ENCODE results near the gene HAP1.

The HAP1 gene

DNA sequence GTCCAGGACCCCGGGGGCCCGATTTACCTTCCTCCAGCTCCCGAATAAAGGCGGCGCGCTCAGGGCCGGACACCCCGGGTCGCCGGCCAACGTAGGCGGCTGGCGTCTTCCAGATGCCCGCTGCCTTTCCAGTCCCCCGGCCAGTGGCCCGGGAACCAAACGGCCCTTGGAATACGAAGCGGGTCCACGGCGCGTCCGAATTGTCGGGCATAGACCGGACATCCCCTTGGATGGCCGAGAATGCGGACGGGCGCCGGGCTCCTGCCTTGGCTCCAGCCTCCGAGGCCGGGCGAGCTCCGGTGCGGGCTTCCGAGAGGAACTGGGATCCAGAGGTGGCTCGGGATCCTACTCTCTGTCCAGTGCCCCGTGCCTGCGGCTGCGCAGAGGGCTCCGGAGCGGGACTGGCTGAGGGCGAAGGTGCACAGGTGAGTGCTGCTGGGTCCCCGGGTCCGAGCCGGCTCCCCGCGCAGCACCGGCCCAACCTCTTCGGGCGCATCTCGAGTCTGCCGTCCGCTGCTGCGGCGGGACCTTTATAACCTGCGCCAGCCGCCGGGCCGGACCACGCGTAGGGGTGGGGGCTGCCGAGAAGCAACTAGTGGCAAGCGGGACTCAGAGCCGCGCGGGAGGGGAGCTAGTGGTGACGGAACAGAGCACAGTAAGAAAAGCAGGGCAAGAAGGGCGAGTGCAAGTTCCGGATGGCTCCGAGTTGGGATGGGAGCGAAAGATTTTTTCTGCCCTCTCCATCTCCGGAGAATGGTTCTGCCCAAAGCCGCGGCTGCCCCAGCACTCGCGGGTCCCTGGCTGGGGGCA, at the start of gene HAP1:
Gene HAP1 (minus strand): TSS at position 505 of the 810 bp plus-strand sequence. CDS start 9 bp downstream, at position 496.
- Histone ChIP-seq H3K9me3 (ENCODE audit: control insufficient read depth, insufficient read depth, low read depth, low read length) (no peaks in the 10 kb centered on the region), H3K4me1 (ENCODE audit: control insufficient read depth, insufficient read depth, low read length) (peaks cover 2% of the 10 kb centered on the region; the same call in 1 of the 2 replicates), H3K36me3 (ENCODE audit: control insufficient read depth in 2 of 2, insufficient read depth in 1 of 2, low read length in 2 of 2) (peaks cover 0 to 6% of the 10 kb centered on the region in 2 experiments; a peak in 1 of 3 replicates), H3K4me3 (ENCODE audit: low read depth, low read length) (peak within 1 kb of the TSS; percentile 64), H3K27ac (ENCODE audit: extremely low read depth, low read depth, low read length) (peak within 1 kb of the TSS; percentile 56; the same call in 1 of the 2 replicates)
- ChIA-PET POLR2A (interaction anchor here (0.6 to 2.4 kb wide), 25 partner anchors 10 to 232 kb away, joined by 3 to 28 read pairs (median 5); partner anchors contain the start of genes ACLY, CNP, FKBP10 and JUP), CTCF (interaction anchor here (0.5 to 1.3 kb wide), 6 partner anchors 52 to 157 kb away, joined by 3 to 9 read pairs (median 4); partner anchors contain the start of gene JUP)
- TF ChIP-seq ZNF211 (tag by site-specific recombination; IDR thresholded peaks at IDR 0.05; ENCODE audit: low read depth), result no peak
- TF ChIP-seq ZNF239 (tag by site-specific recombination; IDR thresholded peaks at IDR 0.05), result no peak
- TF ChIP-seq, protein P1, sequence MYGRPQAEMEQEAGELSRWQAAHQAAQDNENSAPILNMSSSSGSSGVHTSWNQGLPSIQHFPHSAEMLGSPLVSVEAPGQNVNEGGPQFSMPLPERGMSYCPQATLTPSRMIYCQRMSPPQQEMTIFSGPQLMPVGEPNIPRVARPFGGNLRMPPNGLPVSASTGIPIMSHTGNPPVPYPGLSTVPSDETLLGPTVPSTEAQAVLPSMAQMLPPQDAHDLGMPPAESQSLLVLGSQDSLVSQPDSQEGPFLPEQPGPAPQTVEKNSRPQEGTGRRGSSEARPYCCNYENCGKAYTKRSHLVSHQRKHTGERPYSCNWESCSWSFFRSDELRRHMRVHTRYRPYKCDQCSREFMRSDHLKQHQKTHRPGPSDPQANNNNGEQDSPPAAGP (tag by site-specific recombination; IDR thresholded peaks at IDR 0.05), result peak; percentile 46; the same call in 1 of the 2 replicates
- TF ChIP-seq SCRT2 (tag by site-specific recombination; IDR thresholded peaks at IDR 0.05), result peak; percentile 100
- peak; percentile 75 for TF ChIP-seq ZNF629 (tag by site-specific recombination; IDR thresholded peaks at IDR 0.05)
- peak; percentile 45 for TF ChIP-seq ZNF692 (tag by site-specific recombination; IDR thresholded peaks at IDR 0.05)
- TF ChIP-seq ZNF169 (tag by site-specific recombination; IDR thresholded peaks at IDR 0.05), result no peak
- TF ChIP-seq ZXDB (tag by site-specific recombination; IDR thresholded peaks at IDR 0.05), result no peak
- peak; percentile 81; the same call in 1 of the 2 replicates for TF ChIP-seq ZEB2 (tag by site-specific recombination; IDR thresholded peaks at IDR 0.05)
- TF ChIP-seq SCRT1 (tag by site-specific recombination; IDR thresholded peaks at IDR 0.05; ENCODE audit: borderline replicate concordance), result peak; percentile 99
- TF ChIP-seq GLIS2 (tag by site-specific recombination; IDR thresholded peaks at IDR 0.05), result peak; percentile 90
- 0 out of 2 replicates have a peak, but pooled peaks have one; percentile 13 for TF ChIP-seq REPIN1 (tag by site-specific recombination; IDR thresholded peaks at IDR 0.05; ENCODE audit: low read depth)
- TF ChIP-seq ZBTB48 (tag by site-specific recombination; IDR thresholded peaks at IDR 0.05), result peak; percentile 52; the same call in 1 of the 2 replicates
- TF ChIP-seq ZSCAN16 (tag by site-specific recombination; IDR thresholded peaks at IDR 0.05), result no peak
- no peak for TF ChIP-seq KLF7 (tag by site-specific recombination; IDR thresholded peaks at IDR 0.05; ENCODE audit: borderline replicate concordance)
- TF ChIP-seq, protein P2, sequence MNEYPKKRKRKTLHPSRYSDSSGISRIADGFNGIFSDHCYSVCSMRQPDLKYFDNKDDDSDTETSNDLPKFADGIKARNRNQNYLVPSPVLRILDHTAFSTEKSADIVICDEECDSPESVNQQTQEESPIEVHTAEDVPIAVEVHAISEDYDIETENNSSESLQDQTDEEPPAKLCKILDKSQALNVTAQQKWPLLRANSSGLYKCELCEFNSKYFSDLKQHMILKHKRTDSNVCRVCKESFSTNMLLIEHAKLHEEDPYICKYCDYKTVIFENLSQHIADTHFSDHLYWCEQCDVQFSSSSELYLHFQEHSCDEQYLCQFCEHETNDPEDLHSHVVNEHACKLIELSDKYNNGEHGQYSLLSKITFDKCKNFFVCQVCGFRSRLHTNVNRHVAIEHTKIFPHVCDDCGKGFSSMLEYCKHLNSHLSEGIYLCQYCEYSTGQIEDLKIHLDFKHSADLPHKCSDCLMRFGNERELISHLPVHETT (tag by site-specific recombination; IDR thresholded peaks at IDR 0.05), result peak; percentile 78; the same call in 1 of the 2 replicates
- TF ChIP-seq ZFP41 (tag by site-specific recombination; IDR thresholded peaks at IDR 0.05; ENCODE audit: borderline replicate concordance), result no peak
- peak; percentile 78 for TF ChIP-seq ZBTB17 (tag by site-specific recombination; IDR thresholded peaks at IDR 0.05)
- TF ChIP-seq SP7 (tag by site-specific recombination; IDR thresholded peaks at IDR 0.05), result peak; percentile 85
- 0 out of 2 replicates have a peak, but pooled peaks have one; percentile 5 for TF ChIP-seq PRDM4 (tag by site-specific recombination; IDR thresholded peaks at IDR 0.05)
- TF ChIP-seq ZNF843 (tag by site-specific recombination; IDR thresholded peaks at IDR 0.05), result peak; percentile 51
- no peak for TF ChIP-seq ZNF830 (tag by site-specific recombination; IDR thresholded peaks at IDR 0.05; ENCODE audit: low read depth)
- TF ChIP-seq ZNF654 (tag by site-specific recombination; IDR thresholded peaks at IDR 0.05; ENCODE audit: low read depth), result no peak
- peak; percentile 73; the same call in 1 of the 2 replicates for TF ChIP-seq ZNF76 (tag by site-specific recombination; IDR thresholded peaks at IDR 0.05; ENCODE audit: borderline replicate concordance, low read depth)
- TF ChIP-seq TCF7L2 (IDR thresholded peaks at IDR 0.05; ENCODE audit: borderline replicate concordance, low read depth, low read length), result no peak; the same call in 1 of the 2 replicates
- no peak for TF ChIP-seq MEIS1 (CRISPR knock-in tag; IDR thresholded peaks at IDR 0.05; ENCODE audit: borderline replicate concordance)
- TF ChIP-seq GLI4 (tag by site-specific recombination; IDR thresholded peaks at IDR 0.05), result peak; percentile 61; the same call in 1 of the 2 replicates
- no peak for TF ChIP-seq ZNF362 (tag by site-specific recombination; IDR thresholded peaks at IDR 0.05)
- TF ChIP-seq BCL11A (tag by site-specific recombination; IDR thresholded peaks at IDR 0.05; ENCODE audit: low read depth), result 0 out of 2 replicates have a peak, but pooled peaks have one; percentile 56

Measured in HEK293 (cell line).